ENCODE data around the gene NCBP2L. TPM values are rescaled to one million over a fixed set of nuclear protein-coding genes. Genes with fewer than 3 reads are reported as not detected.

The NCBP2L gene
- polyA plus RNA-seq, 3 donors: not detected

DNA sequence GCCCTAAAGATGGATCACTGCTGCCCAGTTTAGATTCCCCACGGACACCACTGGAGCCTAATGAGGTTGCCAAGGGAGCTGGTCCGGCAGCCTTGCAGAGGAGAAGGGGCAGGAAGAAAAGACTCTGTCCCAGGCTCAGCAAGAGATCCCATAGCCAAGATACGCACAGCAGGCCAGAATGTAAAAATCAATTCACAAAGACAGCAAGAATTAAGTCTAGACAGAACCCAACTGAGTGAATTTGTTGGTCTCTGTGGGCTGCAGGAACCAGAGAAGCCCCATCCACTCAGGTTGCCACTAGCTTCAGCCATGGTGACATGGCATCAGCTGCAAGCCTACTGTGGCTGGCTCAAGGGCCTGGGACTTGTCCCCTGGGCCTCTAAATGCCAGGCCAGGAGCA is 24.8 kb upstream of the NCBP2L start:
- Histone ChIP-seq H4K20me1 (ENCODE audit: insufficient read depth, low read length) (no peaks in the 10 kb centered on the region), H3K9me3 (replicated peaks in 1 of 2; ENCODE audit: control insufficient read depth in 1 of 2, insufficient read depth in 1 of 2, low read length in 2 of 2) (no peaks in the 10 kb centered on the region), H3K4me2 (replicated peaks; ENCODE audit: extremely low read depth, low read length, poor library complexity, severe bottlenecking) (no peak overlapping the region), H3K79me2 (ENCODE audit: insufficient read depth, low read length) (no peaks in the 10 kb centered on the region), H3K27ac (ENCODE audit: low read depth in 1 of 2, low read length in 2 of 2) (no peak overlapping the region), H3K4me3 (replicated peaks in 1 of 3; ENCODE audit: low read depth in 2 of 3, low read length in 3 of 3) (no peak overlapping the region), H3K36me3 (replicated peaks in 1 of 2; ENCODE audit: control insufficient read depth in 1 of 2, insufficient read depth in 2 of 2, low read length in 2 of 2) (no peaks in the 10 kb centered on the region), H3K4me1 (ENCODE audit: control insufficient read depth in 1 of 2, insufficient read depth in 2 of 2, low read length in 2 of 2) (peaks cover 13% of the 10 kb centered on the region in 2 donors), H3K9ac (ENCODE audit: insufficient read depth, low read length, poor library complexity, severe bottlenecking) (no peak overlapping the region), H2AFZ (ENCODE audit: insufficient read depth, low read depth, low read length, poor library complexity, severe bottlenecking) (no peak overlapping the region), H3K27me3 (ENCODE audit: control insufficient read depth in 2 of 2, insufficient read depth in 2 of 2, low read length in 2 of 2) (no peaks in the 10 kb centered on the region)
- TF ChIP-seq, protein P1, sequence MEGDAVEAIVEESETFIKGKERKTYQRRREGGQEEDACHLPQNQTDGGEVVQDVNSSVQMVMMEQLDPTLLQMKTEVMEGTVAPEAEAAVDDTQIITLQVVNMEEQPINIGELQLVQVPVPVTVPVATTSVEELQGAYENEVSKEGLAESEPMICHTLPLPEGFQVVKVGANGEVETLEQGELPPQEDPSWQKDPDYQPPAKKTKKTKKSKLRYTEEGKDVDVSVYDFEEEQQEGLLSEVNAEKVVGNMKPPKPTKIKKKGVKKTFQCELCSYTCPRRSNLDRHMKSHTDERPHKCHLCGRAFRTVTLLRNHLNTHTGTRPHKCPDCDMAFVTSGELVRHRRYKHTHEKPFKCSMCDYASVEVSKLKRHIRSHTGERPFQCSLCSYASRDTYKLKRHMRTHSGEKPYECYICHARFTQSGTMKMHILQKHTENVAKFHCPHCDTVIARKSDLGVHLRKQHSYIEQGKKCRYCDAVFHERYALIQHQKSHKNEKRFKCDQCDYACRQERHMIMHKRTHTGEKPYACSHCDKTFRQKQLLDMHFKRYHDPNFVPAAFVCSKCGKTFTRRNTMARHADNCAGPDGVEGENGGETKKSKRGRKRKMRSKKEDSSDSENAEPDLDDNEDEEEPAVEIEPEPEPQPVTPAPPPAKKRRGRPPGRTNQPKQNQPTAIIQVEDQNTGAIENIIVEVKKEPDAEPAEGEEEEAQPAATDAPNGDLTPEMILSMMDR (IDR thresholded peaks at IDR 0.05): no peak
- DNase-seq: no peak
- intact Hi-C loops (cut with micrococcal nuclease): no loop called here
- WGBS (ENCODE audit: insufficient coverage): 90% methylated on average over 2 of the region's 3 CpGs
- H3K9me3 Mint-ChIP-seq: no peaks in the 10 kb centered on the region
- H3K4me1 Mint-ChIP-seq: peaks cover 11% of the 10 kb centered on the region
- H3K4me3 Mint-ChIP-seq: no peak overlapping the region
- H3K27ac Mint-ChIP-seq: no peak overlapping the region
- H3K27me3 Mint-ChIP-seq (ENCODE audit: low read depth in 3 of 3): peaks cover 0 to 19% (median 4%) of the 10 kb centered on the region in 3 donors
- H3K36me3 Mint-ChIP-seq: no peaks in the 10 kb centered on the region

GRCh38 chrX:107753187-107753586 is 24.3 kb upstream of the NCBP2L start:
- Histone ChIP-seq H3K9ac (ENCODE audit: insufficient read depth, low read length, poor library complexity, severe bottlenecking) (no peak overlapping the region), H3K4me3 (replicated peaks in 1 of 3; ENCODE audit: low read depth in 2 of 3, low read length in 3 of 3) (no peak overlapping the region), H3K36me3 (replicated peaks in 1 of 2; ENCODE audit: control insufficient read depth in 1 of 2, insufficient read depth in 2 of 2, low read length in 2 of 2) (no peaks in the 10 kb centered on the region), H3K4me1 (ENCODE audit: control insufficient read depth in 1 of 2, insufficient read depth in 2 of 2, low read length in 2 of 2) (peaks cover 13% of the 10 kb centered on the region in 2 donors), H3K27me3 (ENCODE audit: control insufficient read depth in 2 of 2, insufficient read depth in 2 of 2, low read length in 2 of 2) (no peaks in the 10 kb centered on the region), H3K9me3 (replicated peaks in 1 of 2; ENCODE audit: control insufficient read depth in 1 of 2, insufficient read depth in 1 of 2, low read length in 2 of 2) (no peaks in the 10 kb centered on the region), H3K79me2 (ENCODE audit: insufficient read depth, low read length) (no peaks in the 10 kb centered on the region), H2AFZ (ENCODE audit: insufficient read depth, low read depth, low read length, poor library complexity, severe bottlenecking) (no peak overlapping the region), H3K27ac (ENCODE audit: low read depth in 1 of 2, low read length in 2 of 2) (no peak overlapping the region), H4K20me1 (ENCODE audit: insufficient read depth, low read length) (no peaks in the 10 kb centered on the region), H3K4me2 (replicated peaks; ENCODE audit: extremely low read depth, low read length, poor library complexity, severe bottlenecking) (no peak overlapping the region)
- intact Hi-C loops (cut with micrococcal nuclease): no loop called here
- TF ChIP-seq, protein P1 (IDR thresholded peaks at IDR 0.05): no peak
- H3K27me3 Mint-ChIP-seq (ENCODE audit: low read depth in 3 of 3): peaks cover 0 to 22% (median 3%) of the 10 kb centered on the region in 3 donors
- H3K4me1 Mint-ChIP-seq: peaks cover 11% of the 10 kb centered on the region
- peak; percentile 29 to 57 (median 45) for DNase-seq
- no peaks in the 10 kb centered on the region for H3K36me3 Mint-ChIP-seq
- no peaks in the 10 kb centered on the region for H3K9me3 Mint-ChIP-seq
- H3K27ac Mint-ChIP-seq: peak overlapping the region in 3 of 7 donors; percentile 28 to 46 (median 34)
- no CpG with 5 or more reads among the region's 4 CpGs for whole genome bisulfite sequencing (ENCODE audit: insufficient coverage)
- no peak overlapping the region for H3K4me3 Mint-ChIP-seq

Data from CD14-positive monocyte (primary cell).